ENCODE measurements around the gene RNF187.

DNA sequence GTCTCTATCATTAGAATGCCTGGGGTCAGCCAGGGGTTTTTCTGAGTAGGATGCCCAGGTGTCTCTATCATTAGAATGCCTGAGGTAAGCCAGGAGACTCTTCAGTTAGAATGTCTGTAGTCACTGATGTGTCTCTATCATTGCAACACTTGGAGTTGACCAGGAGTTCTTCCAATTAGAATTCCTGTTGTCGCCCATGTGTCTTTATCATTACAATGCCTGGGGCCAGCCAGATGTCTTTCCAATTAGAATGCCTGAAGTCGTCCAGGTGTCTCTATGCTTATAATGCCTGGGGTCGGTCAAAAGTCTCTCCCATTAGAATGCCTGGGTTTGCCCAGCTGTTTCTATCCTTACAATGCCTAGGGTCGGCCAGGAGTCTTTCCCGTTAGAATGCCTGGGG, 55.8 kb downstream of the RNF187 start:
- TF ChIP-seq JUND (IDR thresholded peaks at IDR 0.05) (no peak), POLR2AphosphoS5 (IDR thresholded peaks at IDR 0.05; ENCODE audit: low read depth, low read length) (no peak), POLR2A (IDR thresholded peaks at IDR 0.05; ENCODE audit: borderline replicate concordance, extremely low read depth, insufficient read depth, insufficient read length) (no peak)

All from HCT116 (cell line).